ENCODE results near the gene SH3D21.

SH3D21 gene

GRCh38 chr1:36351227-36351977 is 45.2 kb downstream of the SH3D21 start:
- H3K4me1 ChIP-seq (ENCODE audit: insufficient read depth, poor library complexity, severe bottlenecking): peaks cover 47% of the 10 kb centered on the region
- ATAC-seq (ENCODE audit: low read depth): peak; percentile 77
- DNase-seq (ENCODE audit: low spot score): no peak
- peaks cover 52% of the 10 kb centered on the region for H3K36me3 ChIP-seq (ENCODE audit: low read depth)
- H3K27ac ChIP-seq (ENCODE audit: poor library complexity, severe bottlenecking): peak overlapping the region; percentile 95
- no peak for TF ChIP-seq CTCF (IDR thresholded peaks at IDR 0.05; ENCODE audit: poor library complexity, severe bottlenecking)
- no peak overlapping the region for H3K4me3 ChIP-seq (ENCODE audit: severe bottlenecking)
- H3K27me3 ChIP-seq (ENCODE audit: insufficient read depth, poor library complexity, severe bottlenecking): no peaks in the 10 kb centered on the region
- H3K9me3 ChIP-seq (ENCODE audit: severe bottlenecking): no peaks in the 10 kb centered on the region

- Histone ChIP-seq H3K27ac (ENCODE audit: poor library complexity, severe bottlenecking) (peak overlapping the region; percentile 95), H3K4me3 (ENCODE audit: severe bottlenecking) (no peak overlapping the region), H3K27me3 (ENCODE audit: insufficient read depth, poor library complexity, severe bottlenecking) (no peaks in the 10 kb centered on the region), H3K4me1 (ENCODE audit: insufficient read depth, poor library complexity, severe bottlenecking) (peaks cover 47% of the 10 kb centered on the region), H3K36me3 (ENCODE audit: low read depth) (peaks cover 53% of the 10 kb centered on the region), H3K9me3 (ENCODE audit: severe bottlenecking) (no peaks in the 10 kb centered on the region)
- no peak for TF ChIP-seq CTCF (IDR thresholded peaks at IDR 0.05; ENCODE audit: poor library complexity, severe bottlenecking)
- ATAC-seq (ENCODE audit: low read depth): no peak
- DNase-seq (ENCODE audit: low spot score): no peak
These were observed 46.1 kb downstream of the SH3D21 start for GRCh38 chr1:36352125-36352909.

DNA sequence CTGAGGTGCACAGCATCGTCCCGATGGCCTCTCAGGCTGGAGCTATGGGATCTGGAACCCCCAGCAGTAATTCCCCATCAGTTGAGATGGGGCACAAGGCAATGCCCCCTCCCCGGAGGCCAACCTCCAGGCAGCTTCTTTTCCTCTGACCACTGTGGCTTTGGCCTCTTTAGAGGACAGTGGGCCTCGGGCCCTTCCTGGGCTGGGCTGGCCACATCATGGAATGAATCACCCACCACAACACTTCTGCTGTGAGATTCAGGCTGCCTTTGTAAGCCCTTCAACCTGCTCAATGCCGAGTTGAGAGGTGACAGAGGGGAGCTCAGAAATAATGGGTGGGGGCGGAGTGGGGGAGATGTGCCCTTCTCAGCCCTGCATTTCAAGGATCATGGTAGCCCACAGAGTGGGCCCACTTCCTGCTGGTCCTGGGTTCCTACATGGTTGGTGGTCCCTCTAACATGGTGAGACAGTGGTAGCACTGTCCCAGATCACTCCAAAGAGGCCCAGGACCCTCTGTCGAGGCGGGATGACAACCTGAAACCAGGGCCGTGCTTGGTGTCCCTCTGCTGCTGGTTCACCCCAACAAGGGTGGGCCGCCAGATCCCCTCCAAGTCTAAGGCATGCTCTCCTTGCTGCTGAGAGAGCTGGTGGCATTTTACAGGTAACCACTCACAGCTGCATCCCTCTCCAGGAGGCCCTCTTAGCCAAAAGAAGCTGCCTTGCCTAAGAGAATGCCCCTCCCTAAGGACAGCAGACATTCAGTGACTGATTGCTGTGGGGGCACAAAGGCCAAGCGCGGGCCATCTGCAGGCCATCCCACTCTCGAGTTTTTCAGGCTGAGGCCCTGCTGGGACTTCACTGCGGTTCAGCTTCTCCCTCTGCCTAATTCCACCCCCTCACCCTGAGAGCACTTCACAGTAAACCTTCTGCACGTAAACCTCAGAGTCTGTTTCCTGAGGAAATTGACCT is 47.0 kb downstream of the SH3D21 start:
- H3K27me3 ChIP-seq (ENCODE audit: insufficient read depth, poor library complexity, severe bottlenecking): no peaks in the 10 kb centered on the region
- H3K4me3 ChIP-seq (ENCODE audit: severe bottlenecking): no peak overlapping the region
- no peak for TF ChIP-seq CTCF (IDR thresholded peaks at IDR 0.05; ENCODE audit: poor library complexity, severe bottlenecking)
- ATAC-seq (ENCODE audit: low read depth): peak; percentile 28; the same call in 2 of the 3 replicates
- H3K27ac ChIP-seq (ENCODE audit: poor library complexity, severe bottlenecking): peak overlapping the region; percentile 95
- no peak for DNase-seq (ENCODE audit: low spot score)
- H3K4me1 ChIP-seq (ENCODE audit: insufficient read depth, poor library complexity, severe bottlenecking): peaks cover 47% of the 10 kb centered on the region
- H3K9me3 ChIP-seq (ENCODE audit: severe bottlenecking): no peaks in the 10 kb centered on the region
- peaks cover 55% of the 10 kb centered on the region for H3K36me3 ChIP-seq (ENCODE audit: low read depth)

DNA sequence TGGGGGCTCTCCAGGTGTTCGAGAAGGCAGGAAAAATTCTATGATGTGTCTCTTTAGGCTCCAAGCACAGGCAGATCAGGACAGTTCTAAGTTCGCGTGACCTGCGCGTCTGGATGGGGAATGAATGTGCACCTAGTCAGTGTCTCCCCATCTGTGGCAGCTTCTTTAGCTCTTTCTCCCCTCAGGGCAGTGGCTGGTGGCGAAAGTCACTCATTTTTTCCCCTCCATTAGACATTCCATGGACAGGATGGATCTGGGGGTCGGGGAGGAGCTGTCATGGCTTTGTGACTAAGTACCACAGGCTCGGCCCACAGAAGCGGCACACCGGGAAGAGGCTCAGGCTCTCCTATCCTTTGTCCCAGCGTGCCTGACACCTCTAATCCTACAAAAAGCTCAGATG is 48.3 kb downstream of the SH3D21 start:
- Histone ChIP-seq H3K4me1 (ENCODE audit: insufficient read depth, poor library complexity, severe bottlenecking) (peaks cover 41% of the 10 kb centered on the region), H3K4me3 (ENCODE audit: severe bottlenecking) (no peak overlapping the region), H3K36me3 (ENCODE audit: low read depth) (peaks cover 49% of the 10 kb centered on the region), H3K9me3 (ENCODE audit: severe bottlenecking) (no peaks in the 10 kb centered on the region), H3K27me3 (ENCODE audit: insufficient read depth, poor library complexity, severe bottlenecking) (no peaks in the 10 kb centered on the region), H3K27ac (ENCODE audit: poor library complexity, severe bottlenecking) (no peak overlapping the region)
- DNase-seq (ENCODE audit: low spot score): no peak
- no peak for TF ChIP-seq CTCF (IDR thresholded peaks at IDR 0.05; ENCODE audit: poor library complexity, severe bottlenecking)
- ATAC-seq (ENCODE audit: low read depth): no peak

Data from RWPE2 (cell line).